ENCODE measurements around the gene ZNF367. TPM values are rescaled to one million over a fixed set of nuclear protein-coding genes. Genes with fewer than 3 reads are reported as not detected.
"Not testable (repeated sequence)": the region's sequence is repeated elsewhere in the genome, so short reads cannot be mapped to it uniquely, and the experiment has no call there.

The ZNF367 gene
- total and polyA plus RNA-seq, 7 donors: 0.28 to 3.5 (median 1.4) TPM

GRCh38 chr9:96381125-96381524 is 37.0 kb downstream of the ZNF367 start:
- peaks cover 0 to 41% (median 26%) of the 10 kb centered on the region in 4 donors for H3K4me1 ChIP-seq
- H3K36me3 ChIP-seq: no peaks in the 10 kb centered on the region
- H3K4me3 ChIP-seq: no peak overlapping the region
- 79 to 93% methylated on average over 4 of the region's 4 CpGs for WGBS, 2 donors
- no peaks in the 10 kb centered on the region for H3K9me3 ChIP-seq
- peak; percentile 46 for DNase-seq
- TF ChIP-seq EP300 (IDR thresholded peaks at IDR 0.05) (no peak), POLR2AphosphoS5 (IDR thresholded peaks at IDR 0.05) (no peak), CTCF (IDR thresholded peaks at IDR 0.05) (no peak), POLR2A (IDR thresholded peaks at IDR 0.05) (no peak)
- no peak overlapping the region for H3K27ac ChIP-seq
- intact Hi-C loops (cut with DNase I): no loop called here
- H3K27me3 ChIP-seq: no peaks in the 10 kb centered on the region

GRCh38 chr9:96379461-96379860 is 38.7 kb downstream of the ZNF367 start:
- Histone ChIP-seq H3K4me3 (no peak overlapping the region), H3K27me3 (no peaks in the 10 kb centered on the region), H3K9me3 (no peaks in the 10 kb centered on the region), H3K4me1 (peaks cover 0 to 41% (median 26%) of the 10 kb centered on the region in 4 donors), H3K27ac (no peak overlapping the region), H3K36me3 (no peaks in the 10 kb centered on the region)
- no peak for DNase-seq
- WGBS, 2 donors: 92 to 95% methylated on average over 2 of the region's 2 CpGs
- intact Hi-C loops (cut with DNase I): no loop called here
- TF ChIP-seq POLR2AphosphoS5 (IDR thresholded peaks at IDR 0.05) (no peak), CTCF (IDR thresholded peaks at IDR 0.05) (no peak), EP300 (IDR thresholded peaks at IDR 0.05) (no peak), POLR2A (IDR thresholded peaks at IDR 0.05) (no peak)

GRCh38 chr9:96378187-96378586 is 40.0 kb downstream of the ZNF367 start:
- peak; percentile 27 for DNase-seq
- no peaks in the 10 kb centered on the region for H3K27me3 ChIP-seq
- intact Hi-C loops (cut with DNase I): no loop called here
- no peaks in the 10 kb centered on the region for H3K9me3 ChIP-seq
- peaks cover 0 to 36% (median 26%) of the 10 kb centered on the region in 4 donors for H3K4me1 ChIP-seq
- 85 to 93% methylated on average over 3 of the region's 3 CpGs for WGBS, 2 donors
- peak overlapping the region in 1 of 4 donors; percentile 3 for H3K27ac ChIP-seq
- no peak for TF ChIP-seq CTCF (IDR thresholded peaks at IDR 0.05)
- TF ChIP-seq POLR2AphosphoS5 (IDR thresholded peaks at IDR 0.05): no peak
- TF ChIP-seq POLR2A (IDR thresholded peaks at IDR 0.05): no peak
- no peak for TF ChIP-seq EP300 (IDR thresholded peaks at IDR 0.05)
- H3K36me3 ChIP-seq: no peaks in the 10 kb centered on the region
- no peak overlapping the region for H3K4me3 ChIP-seq

- WGBS, 2 donors: 81 to 88% methylated on average over 13 of the region's 13 CpGs
- no peaks in the 10 kb centered on the region for H3K36me3 ChIP-seq
- H3K9me3 ChIP-seq: no peaks in the 10 kb centered on the region
- peak; percentile 30 for DNase-seq
- H3K27ac ChIP-seq: peak overlapping the region in 3 of 4 donors; percentile 3 to 45 (median 43)
- TF ChIP-seq POLR2AphosphoS5 (IDR thresholded peaks at IDR 0.05) (peak in 1 of 4 donors; percentile 25), POLR2A (IDR thresholded peaks at IDR 0.05) (no peak)
- peaks cover 0 to 28% (median 19%) of the 10 kb centered on the region in 4 donors for H3K4me1 ChIP-seq
- H3K27me3 ChIP-seq: no peaks in the 10 kb centered on the region
- no peak overlapping the region for H3K4me3 ChIP-seq
- intact Hi-C loops (cut with DNase I): no loop called here
Measured at GRCh38 chr9:96376891-96377874, 41.0 kb downstream of the ZNF367 start.

GRCh38 chr9:96375507-96375906 is 42.7 kb downstream of the ZNF367 start:
- H3K27ac ChIP-seq; H3K4me3 ChIP-seq; H3K36me3 ChIP-seq; intact Hi-C loops (cut with DNase I); DNase-seq; H3K27me3 ChIP-seq; H3K9me3 ChIP-seq: not testable (repeated sequence)
- WGBS, 2 donors: 89 to 94% methylated on average over 6 of the region's 6 CpGs
- peaks cover 0 to 16% (median 14%) of the 10 kb centered on the region in 4 donors for H3K4me1 ChIP-seq

Data from sigmoid colon (tissue), 7 donors.